Activated T-cell treated with anti-CD3 and anti-CD28 coated beads, Interleukin-2, amount 50 U/mL, for 24 hours (primary cell): ENCODE measurements around the gene TMEM214.

Experiments used
- DNase-seq: peaks from one replicate; pipeline ENCODE4 v3.0.0-alpha.2; 2020
- H3K27ac Mint-ChIP-seq: 2 replicates; pipeline ENCODE4 v1.8.0; 2020; ENCODE audit warnings: mild to moderate bottlenecking, mixed read lengths
- H3K27me3 Mint-ChIP-seq: 2 replicates; pipeline ENCODE4 v1.8.0; 2020; ENCODE audit warnings: mixed read lengths
- H3K36me3 Mint-ChIP-seq: 2 replicates; pipeline ENCODE4 v1.8.0; 2020; ENCODE audit warnings: low read depth, mixed read lengths
- H3K4me1 Mint-ChIP-seq: 2 replicates; pipeline ENCODE4 v1.8.0; 2020; ENCODE audit warnings: low read depth, mixed read lengths
- H3K4me3 Mint-ChIP-seq: 2 replicates; pipeline ENCODE4 v1.8.0; 2020; ENCODE audit warnings: mild to moderate bottlenecking, moderate library complexity, mixed read lengths
- H3K9me3 Mint-ChIP-seq: 2 replicates; pipeline ENCODE4 v1.8.0; 2020; ENCODE audit warnings: mixed read lengths

The TMEM214 gene

DNA sequence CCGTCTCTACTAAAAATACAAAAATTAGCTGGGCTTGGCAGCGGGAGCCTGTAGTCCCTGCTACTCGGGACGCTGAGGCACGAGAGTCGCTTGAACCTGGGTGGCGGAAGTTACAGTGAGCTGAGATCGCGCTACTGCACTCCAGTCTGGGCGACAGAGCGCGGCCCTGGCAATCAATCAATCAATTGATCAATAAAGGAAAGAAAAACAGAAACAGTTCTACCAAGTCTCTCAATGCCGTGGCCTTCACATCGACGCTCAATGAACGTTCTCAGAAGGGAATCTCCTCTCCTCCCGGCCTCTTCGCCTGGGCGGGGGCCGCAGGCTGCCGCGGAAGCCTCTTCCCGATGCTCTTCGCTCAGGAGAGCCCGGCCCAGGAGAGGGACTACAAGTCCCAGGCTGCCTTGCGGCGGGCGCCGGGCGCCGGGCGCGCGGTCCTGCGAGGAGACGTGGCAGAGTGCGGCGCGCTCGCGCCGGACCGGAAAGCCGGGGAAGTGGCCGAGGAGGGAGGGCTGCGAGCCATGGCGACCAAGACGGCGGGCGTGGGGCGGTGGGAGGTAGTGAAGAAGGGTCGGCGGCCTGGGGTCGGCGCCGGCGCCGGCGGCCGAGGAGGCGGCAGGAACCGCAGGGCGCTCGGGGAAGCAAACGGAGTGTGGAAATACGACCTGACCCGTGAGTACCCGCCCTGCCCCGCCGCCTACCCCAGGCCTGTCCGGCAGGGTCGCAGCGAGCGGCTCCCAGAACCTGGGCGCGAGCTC lies at the start of gene TMEM214:
TMEM214 (plus strand) TSS at position 471 of the 758 bp plus-strand sequence; CDS start at position 522, 51 bp downstream.
- peak; percentile 88 for DNase-seq
- Mint-ChIP-seq H3K4me1 (peaks cover 53% of the 10 kb centered on the region), H3K27me3 (no peaks in the 10 kb centered on the region), H3K36me3 (peaks cover 87% of the 10 kb centered on the region), H3K9me3 (no peaks in the 10 kb centered on the region), H3K27ac (peak within 1 kb of the TSS; percentile 94), H3K4me3 (peak within 1 kb of the TSS; percentile 95)

GRCh38 chr2:26983746-26984145 lies 49.0 kb upstream of the TMEM214 start:
- Mint-ChIP-seq H3K9me3 (no peaks in the 10 kb centered on the region), H3K27me3 (no peaks in the 10 kb centered on the region), H3K4me3 (no peak overlapping the region), H3K36me3 (no peaks in the 10 kb centered on the region), H3K4me1 (no peaks in the 10 kb centered on the region), H3K27ac (no peak overlapping the region)
- no peak for DNase-seq

DNA sequence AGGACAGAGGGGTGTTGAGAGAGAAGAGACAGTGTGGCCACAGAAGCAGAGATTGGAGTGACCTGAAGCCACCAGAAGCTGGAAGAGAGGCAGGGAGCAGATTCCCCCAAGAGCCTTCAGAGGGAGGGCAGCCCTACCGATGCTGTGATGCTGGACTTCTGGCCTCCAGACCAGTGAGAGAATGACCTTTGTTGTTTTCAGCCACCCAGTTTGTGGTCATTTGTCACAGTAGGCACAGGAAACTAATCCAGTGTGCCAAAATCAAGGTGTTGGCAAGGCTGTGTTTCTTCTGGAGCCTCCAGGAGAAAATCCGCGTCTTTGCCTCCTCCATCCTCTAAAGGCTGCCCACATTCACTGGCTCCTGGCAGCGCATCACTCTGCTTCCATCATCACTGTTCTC lies 47.0 kb upstream of the TMEM214 start:
- no peak for DNase-seq
- no peaks in the 10 kb centered on the region for H3K36me3 Mint-ChIP-seq
- no peaks in the 10 kb centered on the region for H3K9me3 Mint-ChIP-seq
- no peak overlapping the region for H3K4me3 Mint-ChIP-seq
- H3K4me1 Mint-ChIP-seq, result no peaks in the 10 kb centered on the region
- no peak overlapping the region for H3K27ac Mint-ChIP-seq
- H3K27me3 Mint-ChIP-seq, result no peaks in the 10 kb centered on the region

GRCh38 chr2:26986576-26986975 lies 46.2 kb upstream of the TMEM214 start:
- Mint-ChIP-seq H3K27ac (no peak overlapping the region), H3K4me1 (no peaks in the 10 kb centered on the region), H3K36me3 (no peaks in the 10 kb centered on the region), H3K27me3 (no peaks in the 10 kb centered on the region), H3K9me3 (no peaks in the 10 kb centered on the region), H3K4me3 (no peak overlapping the region)
- DNase-seq, result no peak

DNA sequence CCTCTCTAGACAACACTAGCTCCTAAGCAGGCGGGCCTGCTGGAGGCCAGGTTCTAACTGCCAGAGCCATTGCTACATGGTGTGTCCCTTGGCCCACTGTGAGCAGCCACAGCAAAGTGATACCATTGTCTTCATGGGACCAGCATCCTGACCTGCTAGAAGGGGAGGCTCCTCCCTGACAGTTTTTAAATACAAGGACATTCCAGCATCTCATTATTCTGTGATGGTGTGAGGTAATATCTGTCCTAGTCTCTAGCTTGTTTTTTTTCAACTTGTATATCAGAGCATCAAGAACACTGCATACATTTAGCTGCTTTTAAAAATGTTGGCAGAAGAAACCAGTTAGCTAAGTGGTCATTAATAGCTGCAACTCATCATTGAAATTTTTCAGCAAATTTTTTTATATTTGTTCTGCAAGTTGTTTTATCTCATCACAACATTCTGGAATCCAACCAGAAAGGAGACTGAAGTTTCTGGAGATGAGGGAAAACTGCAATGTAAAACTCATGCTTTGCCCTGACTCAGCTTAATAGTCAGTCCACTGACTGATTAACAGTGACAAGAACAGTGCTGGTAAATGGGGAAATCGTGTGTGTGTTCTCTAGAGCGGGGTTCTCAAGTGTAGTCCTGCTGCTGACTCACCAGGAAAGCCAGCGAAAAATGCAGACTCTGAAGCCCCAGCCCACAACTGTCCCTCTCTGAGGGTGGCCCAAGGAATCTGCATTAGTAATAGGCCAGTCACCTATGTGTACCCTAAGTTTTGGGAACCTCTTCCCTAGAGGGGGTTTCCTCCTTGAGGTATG lies 44.5 kb upstream of the TMEM214 start:
- Mint-ChIP-seq H3K9me3 (no peaks in the 10 kb centered on the region), H3K4me3 (no peak overlapping the region), H3K27me3 (no peaks in the 10 kb centered on the region), H3K4me1 (no peaks in the 10 kb centered on the region), H3K27ac (no peak overlapping the region), H3K36me3 (no peaks in the 10 kb centered on the region)
- DNase-seq, result no peak

DNA sequence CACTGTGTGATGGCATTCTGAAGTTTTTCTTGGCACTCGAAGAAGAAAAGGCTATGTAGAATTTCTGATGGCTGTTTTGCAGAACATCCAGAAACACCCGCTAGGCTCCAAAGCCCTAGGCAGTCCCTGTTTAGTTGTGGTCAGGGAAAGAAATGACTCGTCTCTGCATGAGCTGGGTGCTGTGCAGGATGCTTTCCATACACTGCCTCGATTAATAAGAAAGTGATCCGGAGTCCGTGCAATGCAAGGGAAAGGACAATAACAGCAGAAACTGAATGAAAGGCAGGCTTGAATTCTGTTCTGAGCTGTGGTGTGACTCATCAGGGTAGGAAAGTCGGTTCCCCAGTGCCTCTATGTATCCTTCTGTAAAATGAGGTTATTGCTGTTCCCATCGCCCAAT lies 43.6 kb upstream of the TMEM214 start:
- Mint-ChIP-seq H3K4me3 (no peak overlapping the region), H3K27me3 (no peaks in the 10 kb centered on the region), H3K9me3 (no peaks in the 10 kb centered on the region), H3K27ac (no peak overlapping the region), H3K36me3 (no peaks in the 10 kb centered on the region), H3K4me1 (no peaks in the 10 kb centered on the region)
- no peak for DNase-seq

GRCh38 chr2:26991717-26992116 lies 41.0 kb upstream of the TMEM214 start:
- Mint-ChIP-seq H3K4me1 (no peaks in the 10 kb centered on the region), H3K9me3 (no peaks in the 10 kb centered on the region), H3K27me3 (no peaks in the 10 kb centered on the region), H3K27ac (no peak overlapping the region), H3K36me3 (no peaks in the 10 kb centered on the region), H3K4me3 (no peak overlapping the region)
- DNase-seq, result no peak

- no peaks in the 10 kb centered on the region for H3K4me1 Mint-ChIP-seq
- H3K27ac Mint-ChIP-seq, result no peak overlapping the region
- no peaks in the 10 kb centered on the region for H3K27me3 Mint-ChIP-seq
- no peaks in the 10 kb centered on the region for H3K9me3 Mint-ChIP-seq
- no peaks in the 10 kb centered on the region for H3K36me3 Mint-ChIP-seq
- H3K4me3 Mint-ChIP-seq, result no peak overlapping the region
- DNase-seq, result no peak
Observed at GRCh38 chr2:26993768-26994167, 39.0 kb upstream of the TMEM214 start.

DNA sequence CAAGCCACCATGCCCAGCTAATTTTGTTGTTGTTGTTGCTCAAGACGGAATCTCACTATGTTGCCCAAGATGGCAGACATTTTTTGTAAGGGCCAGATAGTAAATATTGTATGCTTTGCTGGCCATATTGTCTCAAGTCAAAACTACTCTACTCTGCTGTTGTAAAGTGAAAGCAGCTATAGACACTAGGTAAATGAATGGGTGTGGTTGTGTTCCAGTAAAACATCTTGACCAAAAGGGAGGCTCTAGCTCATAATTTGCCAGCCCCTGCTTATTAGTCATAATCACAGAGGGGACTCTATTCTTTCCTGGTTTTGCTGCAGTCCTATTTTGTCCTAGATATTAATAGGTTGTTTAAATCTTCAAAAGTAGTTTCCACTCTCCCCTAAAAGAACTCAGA lies 37.8 kb upstream of the TMEM214 start:
- no peak overlapping the region for H3K4me3 Mint-ChIP-seq
- no peak overlapping the region for H3K27ac Mint-ChIP-seq
- H3K27me3 Mint-ChIP-seq, result no peaks in the 10 kb centered on the region
- no peak for DNase-seq
- H3K9me3 Mint-ChIP-seq, result no peaks in the 10 kb centered on the region
- H3K4me1 Mint-ChIP-seq, result no peaks in the 10 kb centered on the region
- no peaks in the 10 kb centered on the region for H3K36me3 Mint-ChIP-seq

DNA sequence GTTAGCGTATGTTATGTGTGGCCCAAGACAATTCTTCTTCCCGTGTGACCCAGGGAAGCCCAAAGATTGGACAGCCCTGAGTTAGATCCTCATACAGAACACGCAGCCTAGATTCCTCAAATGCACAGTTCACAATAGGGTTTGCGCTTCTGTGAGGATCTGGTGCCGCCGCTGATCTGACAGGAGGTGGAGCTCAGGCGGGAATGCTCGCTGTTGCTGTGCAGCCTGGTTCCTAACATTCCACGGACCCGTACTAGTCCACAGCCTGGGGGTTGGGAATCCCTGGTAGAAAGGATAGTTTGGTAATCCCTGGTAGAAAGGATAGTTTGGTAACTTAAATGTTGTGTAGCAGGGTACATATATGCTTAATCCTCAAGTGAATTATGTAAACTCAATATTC lies 35.4 kb upstream of the TMEM214 start:
- no peak for DNase-seq
- no peaks in the 10 kb centered on the region for H3K4me1 Mint-ChIP-seq
- no peaks in the 10 kb centered on the region for H3K27me3 Mint-ChIP-seq
- no peak overlapping the region for H3K4me3 Mint-ChIP-seq
- H3K9me3 Mint-ChIP-seq, result no peaks in the 10 kb centered on the region
- no peak overlapping the region for H3K27ac Mint-ChIP-seq
- H3K36me3 Mint-ChIP-seq, result no peaks in the 10 kb centered on the region

DNA sequence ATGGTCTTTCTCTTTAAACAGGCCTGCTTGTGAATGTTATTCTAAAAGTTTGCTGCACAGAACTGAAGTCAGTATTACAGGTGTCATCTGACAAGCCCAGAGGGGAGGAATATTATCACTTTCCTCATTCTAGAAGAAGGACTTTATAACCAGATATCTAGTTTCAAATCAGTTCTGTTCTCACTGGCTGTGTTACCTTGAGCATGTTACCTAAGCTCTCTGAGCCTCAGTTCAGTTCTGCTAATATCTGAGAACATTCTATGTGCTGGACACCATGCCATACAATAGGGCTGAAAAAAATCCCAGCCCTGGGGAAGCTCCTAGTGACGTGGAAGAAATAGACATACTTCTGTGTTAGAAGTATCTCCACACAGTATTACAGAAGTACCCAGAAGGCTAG lies 34.4 kb upstream of the TMEM214 start:
- H3K4me3 Mint-ChIP-seq, result no peak overlapping the region
- H3K27ac Mint-ChIP-seq, result no peak overlapping the region
- DNase-seq, result no peak
- no peaks in the 10 kb centered on the region for H3K4me1 Mint-ChIP-seq
- no peaks in the 10 kb centered on the region for H3K27me3 Mint-ChIP-seq
- H3K36me3 Mint-ChIP-seq, result no peaks in the 10 kb centered on the region
- H3K9me3 Mint-ChIP-seq, result no peaks in the 10 kb centered on the region

DNA sequence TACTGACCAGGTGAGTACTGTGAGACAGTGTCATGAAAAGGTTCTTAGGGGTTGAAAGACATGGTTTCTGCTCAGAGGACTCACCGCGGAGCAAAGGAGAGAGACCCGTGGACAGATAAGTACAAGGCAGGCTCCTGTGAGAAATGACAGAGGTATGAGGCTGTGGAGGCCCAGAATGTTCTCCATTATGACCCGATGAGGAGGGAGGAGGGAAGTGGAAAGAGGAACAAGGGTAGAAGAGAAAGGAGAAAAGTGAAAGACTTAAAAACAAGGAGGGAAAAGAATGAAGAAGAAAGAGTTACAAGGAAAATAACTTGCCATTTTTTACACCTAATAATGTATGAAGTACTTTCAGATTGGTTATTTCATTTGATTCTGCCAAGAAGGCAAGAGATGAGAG lies 32.5 kb upstream of the TMEM214 start:
- no peaks in the 10 kb centered on the region for H3K4me1 Mint-ChIP-seq

DNA sequence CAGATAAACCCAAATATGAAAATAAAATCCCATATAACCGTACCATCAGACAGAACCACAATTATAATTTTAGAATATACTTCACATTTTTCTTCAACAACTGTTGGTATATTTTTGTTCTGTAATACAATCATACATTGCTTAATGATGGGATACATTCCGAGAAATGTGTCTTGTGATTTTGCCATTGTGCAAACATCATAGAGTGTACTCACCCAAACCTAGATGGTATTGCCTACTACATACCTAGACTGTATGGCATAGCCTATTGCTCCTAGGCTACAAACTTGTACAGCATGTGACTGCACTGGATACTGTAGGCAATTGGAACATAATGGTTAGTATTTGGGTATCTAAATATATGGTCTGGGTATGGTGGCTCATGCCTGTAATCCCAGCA lies 31.8 kb upstream of the TMEM214 start:
- H3K27ac Mint-ChIP-seq, result no peak overlapping the region
- no peaks in the 10 kb centered on the region for H3K27me3 Mint-ChIP-seq
- no peaks in the 10 kb centered on the region for H3K36me3 Mint-ChIP-seq
- H3K4me1 Mint-ChIP-seq, result no peaks in the 10 kb centered on the region
- no peak for DNase-seq
- H3K4me3 Mint-ChIP-seq, result no peak overlapping the region
- H3K9me3 Mint-ChIP-seq, result no peaks in the 10 kb centered on the region

More for the DNA sequence above, 32.5 kb upstream of the TMEM214 start:
- no peak overlapping the region for H3K4me3 Mint-ChIP-seq
- H3K27me3 Mint-ChIP-seq, result no peaks in the 10 kb centered on the region
- DNase-seq, result no peak
- H3K9me3 Mint-ChIP-seq, result no peaks in the 10 kb centered on the region
- no peak overlapping the region for H3K27ac Mint-ChIP-seq
- H3K36me3 Mint-ChIP-seq, result no peaks in the 10 kb centered on the region

DNA sequence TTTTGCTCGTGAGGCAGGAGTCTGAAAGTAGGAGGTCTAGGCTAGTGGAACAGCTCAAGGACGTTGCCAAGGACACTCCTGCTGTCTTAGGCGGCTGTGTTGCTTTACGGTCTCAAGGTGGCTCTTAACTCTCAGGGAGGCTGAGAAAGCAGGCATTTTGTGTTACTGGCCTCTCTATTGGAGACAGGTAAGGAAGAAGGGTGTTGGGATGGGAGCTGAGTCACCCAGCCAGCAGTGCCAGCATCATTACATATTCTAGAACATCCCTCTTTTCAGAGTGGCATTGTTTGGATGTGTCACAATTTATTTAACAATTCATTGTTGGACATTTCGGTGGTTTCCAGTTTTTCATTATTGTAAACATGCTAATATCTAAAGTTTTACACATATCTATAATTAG lies 30.8 kb upstream of the TMEM214 start:
- DNase-seq, result no peak
- H3K4me1 Mint-ChIP-seq, result no peaks in the 10 kb centered on the region
- H3K27me3 Mint-ChIP-seq, result no peaks in the 10 kb centered on the region
- no peaks in the 10 kb centered on the region for H3K9me3 Mint-ChIP-seq
- no peak overlapping the region for H3K27ac Mint-ChIP-seq
- no peaks in the 10 kb centered on the region for H3K36me3 Mint-ChIP-seq
- H3K4me3 Mint-ChIP-seq, result no peak overlapping the region

DNA sequence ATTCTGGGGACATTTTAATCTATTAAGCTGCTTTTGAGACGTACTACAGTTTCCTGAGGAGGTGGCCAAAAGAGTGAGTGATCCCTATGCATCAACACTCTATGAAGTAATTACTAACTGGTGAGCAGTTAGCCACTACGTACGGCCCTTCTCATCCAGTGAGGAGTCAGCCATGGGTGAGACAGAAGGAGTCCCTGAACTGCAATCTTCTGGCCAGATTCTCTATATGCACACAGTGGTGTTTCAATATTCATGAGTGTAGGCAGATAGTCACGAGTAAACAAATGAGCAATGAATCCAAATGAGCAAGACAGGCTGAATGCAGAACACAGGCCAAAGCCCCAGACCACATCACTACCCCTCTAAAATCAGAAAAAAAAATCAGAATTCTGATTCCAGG lies 29.8 kb upstream of the TMEM214 start:
- no peaks in the 10 kb centered on the region for H3K9me3 Mint-ChIP-seq
- H3K36me3 Mint-ChIP-seq, result no peaks in the 10 kb centered on the region
- no peaks in the 10 kb centered on the region for H3K27me3 Mint-ChIP-seq
- no peak overlapping the region for H3K27ac Mint-ChIP-seq
- no peaks in the 10 kb centered on the region for H3K4me1 Mint-ChIP-seq
- H3K4me3 Mint-ChIP-seq, result no peak overlapping the region
- DNase-seq, result no peak
